DND-41 (cell line): ENCODE results near the gene USP36.

ENCODE experiments used
- ATAC-seq: fragments of 200-7000 bp; cut with Tn5 transposase; 3 replicates; pipeline ENCODE4 v1.9.1; 2021; ENCODE audit warnings: low read depth; ENCODE audit not compliant: insufficient read depth
- DNase-seq: peaks from one replicate; pipeline ENCODE4 v3.0.0-alpha.2; 2020
- H2AFZ ChIP-seq: 2 replicates; pipeline ENCODE4 v1.6.0; 2012; ENCODE audit warnings: low read depth, low read length
- H3K27ac ChIP-seq: 2 replicates; pipeline ENCODE4 v1.5.1; 2012; ENCODE audit warnings: low read length, inconsistent platforms
- H3K27me3 ChIP-seq: fragments of 200-600 bp; sonication (generic); 2 replicates; pipeline ENCODE4 v1.6.0; 2012; ENCODE audit warnings: low read length, mild to moderate bottlenecking, inconsistent platforms; ENCODE audit not compliant: insufficient read depth, poor library complexity
- H3K36me3 ChIP-seq: 2 replicates; pipeline ENCODE4 v1.5.1; 2012; ENCODE audit warnings: low read length, inconsistent platforms; ENCODE audit not compliant: insufficient read depth
- H3K4me1 ChIP-seq: 2 replicates; pipeline ENCODE4 v1.5.1; 2012; ENCODE audit warnings: mild to moderate bottlenecking, low read length; ENCODE audit not compliant: insufficient read depth
- H3K4me2 ChIP-seq: 2 replicates; pipeline ENCODE4 v1.6.0; 2012; ENCODE audit warnings: mild to moderate bottlenecking, moderate library complexity, low read length, inconsistent platforms; ENCODE audit not compliant: insufficient read depth
- H3K4me3 ChIP-seq, 2 experiments: fragments of 200-600 bp in 1 of 2; shearing (Covaris generic) in 1 of 2; 2 replicates each; pipeline ENCODE4 v1.5.1; 2012 to 2016; ENCODE audit warnings: inconsistent platforms in 2 of 2, low read length in 2 of 2, mild to moderate bottlenecking in 2 of 2, low read depth in 1 of 2, moderate library complexity in 1 of 2
- H3K79me2 ChIP-seq: 2 replicates; pipeline ENCODE4 v1.6.0; 2012; ENCODE audit warnings: low read length, inconsistent platforms; ENCODE audit not compliant: insufficient read depth
- H3K9ac ChIP-seq: 2 replicates; pipeline ENCODE4 v1.6.0; 2012; ENCODE audit warnings: low read depth, mild to moderate bottlenecking, inconsistent platforms, low read length, moderate library complexity
- H3K9me3 ChIP-seq: 2 replicates; pipeline ENCODE4 v1.5.1; 2012; ENCODE audit warnings: low read length, moderate library complexity, mild to moderate bottlenecking, inconsistent platforms; ENCODE audit not compliant: insufficient read depth, severe bottlenecking
- H4K20me1 ChIP-seq: 2 replicates; pipeline ENCODE4 v1.6.0; 2012; ENCODE audit warnings: low read length; ENCODE audit not compliant: insufficient read depth
- EZH2 ChIP-seq: IDR thresholded peaks from 3 replicates; pipeline ENCODE4 v1.6.1; 2012; ENCODE audit warnings: borderline replicate concordance, low read depth, mild to moderate bottlenecking, moderate library complexity, low read length, inconsistent platforms; ENCODE audit not compliant: severe bottlenecking
- TF ChIP-seq, protein P1 (sequence below): IDR thresholded peaks from 2 replicates; pipeline ENCODE4 v1.5.1; 2012; ENCODE audit warnings: borderline replicate concordance, low read length, moderate library complexity, mild to moderate bottlenecking; ENCODE audit not compliant: poor library complexity, severe bottlenecking; ENCODE audit errors: extremely low read depth

USP36 gene

DNA sequence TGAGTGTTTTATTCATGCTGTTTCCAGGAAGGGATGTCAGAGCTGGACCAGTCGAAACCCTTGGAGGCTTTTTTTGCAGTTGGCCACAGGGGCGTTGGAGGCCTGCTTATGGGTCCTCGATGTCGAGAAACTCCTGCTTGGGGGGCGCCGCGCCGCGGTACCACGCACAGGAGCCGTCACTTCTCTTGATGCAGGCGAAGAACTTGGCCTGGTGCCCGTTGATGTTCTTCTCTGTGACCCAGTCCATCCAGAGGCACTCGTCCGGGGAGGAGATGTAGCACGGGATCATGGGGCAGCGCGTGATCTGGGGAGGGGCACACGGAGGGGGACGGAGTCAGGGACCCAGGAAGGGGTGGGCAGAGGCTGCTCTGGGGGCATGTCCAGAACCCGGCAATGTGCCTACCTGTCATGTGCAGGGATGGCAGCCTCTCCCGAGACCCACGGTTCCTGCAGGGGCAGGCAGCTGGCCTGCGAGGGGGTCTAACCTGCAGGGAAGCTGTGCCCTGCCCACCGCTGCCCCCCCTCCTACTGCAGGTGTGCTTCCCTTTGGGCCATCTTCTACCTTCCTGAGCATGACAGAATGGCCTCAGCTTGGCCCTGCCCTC, 15.0 kb upstream of the USP36 start:
- no peak for TF ChIP-seq EZH2
- TF ChIP-seq, protein P1, sequence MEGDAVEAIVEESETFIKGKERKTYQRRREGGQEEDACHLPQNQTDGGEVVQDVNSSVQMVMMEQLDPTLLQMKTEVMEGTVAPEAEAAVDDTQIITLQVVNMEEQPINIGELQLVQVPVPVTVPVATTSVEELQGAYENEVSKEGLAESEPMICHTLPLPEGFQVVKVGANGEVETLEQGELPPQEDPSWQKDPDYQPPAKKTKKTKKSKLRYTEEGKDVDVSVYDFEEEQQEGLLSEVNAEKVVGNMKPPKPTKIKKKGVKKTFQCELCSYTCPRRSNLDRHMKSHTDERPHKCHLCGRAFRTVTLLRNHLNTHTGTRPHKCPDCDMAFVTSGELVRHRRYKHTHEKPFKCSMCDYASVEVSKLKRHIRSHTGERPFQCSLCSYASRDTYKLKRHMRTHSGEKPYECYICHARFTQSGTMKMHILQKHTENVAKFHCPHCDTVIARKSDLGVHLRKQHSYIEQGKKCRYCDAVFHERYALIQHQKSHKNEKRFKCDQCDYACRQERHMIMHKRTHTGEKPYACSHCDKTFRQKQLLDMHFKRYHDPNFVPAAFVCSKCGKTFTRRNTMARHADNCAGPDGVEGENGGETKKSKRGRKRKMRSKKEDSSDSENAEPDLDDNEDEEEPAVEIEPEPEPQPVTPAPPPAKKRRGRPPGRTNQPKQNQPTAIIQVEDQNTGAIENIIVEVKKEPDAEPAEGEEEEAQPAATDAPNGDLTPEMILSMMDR, result no peak
- Histone ChIP-seq H3K27me3 (no peaks in the 10 kb centered on the region), H3K36me3 (no peaks in the 10 kb centered on the region), H3K9me3 (no peaks in the 10 kb centered on the region), H2AFZ (no peak overlapping the region), H3K9ac (no peak overlapping the region), H3K4me3 (no peak overlapping the region), H3K79me2 (no peaks in the 10 kb centered on the region), H3K4me2 (no peak overlapping the region), H3K27ac (no peak overlapping the region), H4K20me1 (no peaks in the 10 kb centered on the region), H3K4me1 (no peaks in the 10 kb centered on the region)
- DNase-seq (no peak), ATAC-seq (no peak)

DNA sequence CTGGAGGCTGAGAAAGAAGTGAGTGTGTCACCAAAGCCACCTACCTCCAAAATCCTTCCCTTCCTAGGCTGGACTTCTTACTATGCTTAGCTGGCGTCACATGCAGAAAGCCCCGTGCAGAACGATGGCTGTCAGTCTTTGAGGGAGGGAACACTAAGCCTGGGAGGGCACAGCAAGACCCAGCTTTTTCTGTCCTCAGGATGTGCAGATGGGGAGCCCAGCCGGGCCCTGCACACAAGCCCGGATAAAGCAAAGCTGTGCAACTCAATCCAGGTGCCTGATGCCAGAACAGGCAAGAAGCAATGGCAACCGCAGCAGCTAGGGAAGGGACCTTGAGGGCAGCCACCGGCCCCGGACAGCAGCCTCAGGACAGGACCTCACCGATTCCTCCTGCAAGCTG, 13.9 kb upstream of the USP36 start:
- Histone ChIP-seq H3K36me3 (no peaks in the 10 kb centered on the region), H3K4me1 (no peaks in the 10 kb centered on the region), H3K4me3 (no peak overlapping the region), H3K9me3 (no peaks in the 10 kb centered on the region), H3K9ac (no peak overlapping the region), H3K79me2 (no peaks in the 10 kb centered on the region), H3K27ac (no peak overlapping the region), H2AFZ (no peak overlapping the region), H4K20me1 (no peaks in the 10 kb centered on the region), H3K4me2 (no peak overlapping the region), H3K27me3 (no peaks in the 10 kb centered on the region)
- ATAC-seq (no peak), DNase-seq (no peak)
- TF ChIP-seq EZH2, result no peak
- TF ChIP-seq, protein P1, result no peak

DNA sequence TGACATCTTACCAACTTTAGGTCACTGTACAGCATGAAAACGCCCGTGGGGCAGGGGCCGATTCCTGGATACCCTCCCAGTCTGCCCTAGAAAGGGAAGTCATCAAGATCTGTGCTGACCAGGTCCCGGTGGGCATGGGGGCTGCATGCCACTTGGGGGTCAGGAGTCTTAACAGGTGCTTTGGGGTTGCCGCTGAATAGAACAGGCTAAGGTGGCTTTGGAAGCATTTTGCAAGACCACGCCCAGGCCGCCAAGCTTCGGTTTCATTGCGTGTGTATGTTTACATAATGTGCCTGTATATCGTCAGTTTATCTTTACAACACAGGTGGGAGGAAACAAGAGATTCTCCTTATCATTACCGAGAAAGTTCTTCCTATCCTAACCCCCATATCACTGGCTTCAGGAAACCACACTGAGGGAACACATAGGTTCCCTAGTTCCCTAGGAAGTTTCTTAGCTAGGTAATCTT, 13.3 kb upstream of the USP36 start:
- Histone ChIP-seq H3K4me3 (no peak overlapping the region), H3K9ac (no peak overlapping the region), H3K79me2 (no peaks in the 10 kb centered on the region), H3K9me3 (no peaks in the 10 kb centered on the region), H2AFZ (no peak overlapping the region), H3K4me2 (no peak overlapping the region), H3K27me3 (no peaks in the 10 kb centered on the region), H3K36me3 (no peaks in the 10 kb centered on the region), H3K4me1 (no peaks in the 10 kb centered on the region), H4K20me1 (no peaks in the 10 kb centered on the region), H3K27ac (no peak overlapping the region)
- no peak for ATAC-seq
- TF ChIP-seq EZH2, result no peak
- TF ChIP-seq, protein P1, result no peak
- DNase-seq, result no peak

DNA sequence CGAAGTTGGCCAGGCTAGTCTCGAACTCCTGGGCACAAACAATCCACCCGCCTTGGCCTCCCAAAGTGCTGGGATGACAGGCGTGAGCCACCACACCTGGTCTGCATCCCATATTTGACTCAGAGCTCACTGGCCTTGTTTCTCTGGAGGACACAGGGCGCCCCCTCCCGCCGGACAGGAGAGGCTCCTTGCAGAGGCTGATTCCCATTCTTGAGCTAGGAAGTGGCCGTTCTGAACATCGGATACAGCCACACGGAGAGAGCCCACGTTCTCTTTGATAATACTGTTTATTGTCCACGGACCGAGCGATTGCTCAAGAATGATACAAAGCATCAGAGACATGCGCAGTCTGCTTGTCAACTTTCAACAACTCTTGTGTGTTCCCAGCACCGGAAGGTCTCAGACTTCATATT, 12.1 kb upstream of the USP36 start:
- Histone ChIP-seq H3K9me3 (no peaks in the 10 kb centered on the region), H3K9ac (no peak overlapping the region), H3K4me2 (no peak overlapping the region), H2AFZ (no peak overlapping the region), H4K20me1 (no peaks in the 10 kb centered on the region), H3K4me1 (no peaks in the 10 kb centered on the region), H3K27ac (no peak overlapping the region), H3K4me3 (no peak overlapping the region), H3K36me3 (no peaks in the 10 kb centered on the region), H3K79me2 (no peaks in the 10 kb centered on the region), H3K27me3 (no peaks in the 10 kb centered on the region)
- ATAC-seq, result no peak
- TF ChIP-seq, protein P1, result no peak
- no peak for TF ChIP-seq EZH2
- DNase-seq, result no peak
